ENCODE results near the gene VEPH1.

Gene VEPH1

DNA sequence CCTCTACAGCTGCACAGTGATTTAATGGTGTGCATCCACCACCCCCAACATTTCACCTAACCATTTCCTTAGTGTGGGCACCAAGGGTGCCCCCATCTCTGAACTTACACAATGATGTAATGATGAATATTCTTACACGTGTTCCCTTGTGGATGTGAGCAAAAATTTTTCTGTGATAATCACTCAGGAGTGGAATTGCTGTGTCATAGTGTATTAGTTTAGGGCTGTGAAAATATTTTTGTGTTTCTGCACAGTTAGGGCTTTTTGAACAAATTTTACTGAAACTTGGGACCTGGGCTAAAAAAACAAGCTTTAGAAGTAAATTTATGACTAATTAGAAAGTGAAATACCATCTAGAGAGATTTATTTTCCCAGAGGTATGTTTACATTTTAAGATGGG, 208.7 kb downstream of the VEPH1 start:
- no peak for DNase-seq

DNA sequence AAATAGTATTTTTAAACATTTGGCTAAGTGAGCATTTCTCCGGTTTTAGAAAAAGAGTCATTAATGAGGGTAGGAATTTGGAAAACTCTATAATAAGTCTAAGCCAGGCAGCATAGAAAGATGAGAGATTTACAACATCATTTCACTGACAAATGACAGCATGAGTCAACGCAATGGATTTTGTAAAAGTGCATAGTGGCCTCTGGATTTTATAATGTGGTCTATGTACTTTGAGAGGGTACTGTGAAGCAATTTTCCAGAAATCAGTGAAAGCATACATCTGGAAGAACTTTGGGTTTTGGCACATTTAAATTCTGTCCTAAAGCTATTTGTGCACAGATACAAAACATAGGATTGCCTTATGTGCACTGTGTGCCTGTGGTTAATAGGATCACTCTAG, 212.4 kb downstream of the VEPH1 start:
- DNase-seq, result no peak

DNA sequence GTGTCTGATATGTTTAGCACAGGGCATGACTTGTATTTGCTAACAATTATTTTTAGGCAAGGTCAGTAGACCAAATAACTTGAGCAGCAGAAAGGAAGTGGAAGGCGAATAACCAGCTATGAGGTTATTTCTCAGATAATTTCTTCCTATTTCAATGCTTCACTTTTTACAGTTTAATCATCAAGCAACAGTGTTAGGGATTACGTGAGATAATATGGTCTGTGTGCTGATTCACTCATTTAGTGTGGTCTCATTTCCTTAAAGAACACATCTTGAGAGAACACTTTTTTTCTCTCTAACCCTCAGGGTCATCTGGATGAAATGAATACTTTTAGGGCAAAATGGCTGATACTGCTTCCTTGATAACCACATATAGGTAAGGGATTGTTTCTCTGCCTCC, 217.2 kb downstream of the VEPH1 start:
- DNase-seq, result no peak

DNA sequence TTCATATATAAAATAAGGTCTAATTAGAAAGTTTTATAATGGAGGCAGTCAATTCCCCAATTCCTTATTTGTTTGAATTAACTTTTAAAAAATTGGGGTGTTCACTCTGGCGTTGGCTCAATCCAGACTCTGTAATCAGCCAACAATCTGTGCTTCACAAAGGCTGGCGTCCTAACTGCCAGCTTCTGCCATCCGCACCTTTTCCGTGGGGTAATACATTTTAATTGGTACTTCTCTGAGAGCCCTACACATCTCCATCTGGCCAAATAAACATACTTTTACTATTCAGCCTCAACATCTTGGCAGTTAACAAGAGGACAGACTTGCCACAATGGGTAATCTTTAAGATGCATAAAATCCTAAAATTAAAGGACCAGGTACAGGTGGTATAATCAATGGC, 218.1 kb downstream of the VEPH1 start:
- DNase-seq, result no peak

DNA sequence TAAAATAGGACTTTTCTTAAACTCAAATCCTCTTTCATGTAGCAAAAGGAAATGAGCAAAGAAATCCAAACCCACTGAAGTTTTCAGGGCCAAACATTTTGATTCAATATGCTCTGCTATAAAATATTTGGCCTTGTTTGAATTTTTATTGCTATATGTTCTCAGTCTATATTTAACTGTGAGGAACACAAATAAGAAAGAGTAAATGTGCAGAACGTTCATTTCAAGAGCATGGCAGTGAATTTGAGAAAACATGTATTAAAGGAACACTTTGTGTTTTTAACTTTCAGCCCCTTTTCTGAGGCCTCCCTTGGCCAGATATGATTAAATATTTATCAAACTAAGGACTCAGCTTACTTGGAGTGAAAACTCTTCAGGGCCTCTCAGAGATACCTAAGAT, 218.5 kb downstream of the VEPH1 start:
- DNase-seq, result no peak

DNA sequence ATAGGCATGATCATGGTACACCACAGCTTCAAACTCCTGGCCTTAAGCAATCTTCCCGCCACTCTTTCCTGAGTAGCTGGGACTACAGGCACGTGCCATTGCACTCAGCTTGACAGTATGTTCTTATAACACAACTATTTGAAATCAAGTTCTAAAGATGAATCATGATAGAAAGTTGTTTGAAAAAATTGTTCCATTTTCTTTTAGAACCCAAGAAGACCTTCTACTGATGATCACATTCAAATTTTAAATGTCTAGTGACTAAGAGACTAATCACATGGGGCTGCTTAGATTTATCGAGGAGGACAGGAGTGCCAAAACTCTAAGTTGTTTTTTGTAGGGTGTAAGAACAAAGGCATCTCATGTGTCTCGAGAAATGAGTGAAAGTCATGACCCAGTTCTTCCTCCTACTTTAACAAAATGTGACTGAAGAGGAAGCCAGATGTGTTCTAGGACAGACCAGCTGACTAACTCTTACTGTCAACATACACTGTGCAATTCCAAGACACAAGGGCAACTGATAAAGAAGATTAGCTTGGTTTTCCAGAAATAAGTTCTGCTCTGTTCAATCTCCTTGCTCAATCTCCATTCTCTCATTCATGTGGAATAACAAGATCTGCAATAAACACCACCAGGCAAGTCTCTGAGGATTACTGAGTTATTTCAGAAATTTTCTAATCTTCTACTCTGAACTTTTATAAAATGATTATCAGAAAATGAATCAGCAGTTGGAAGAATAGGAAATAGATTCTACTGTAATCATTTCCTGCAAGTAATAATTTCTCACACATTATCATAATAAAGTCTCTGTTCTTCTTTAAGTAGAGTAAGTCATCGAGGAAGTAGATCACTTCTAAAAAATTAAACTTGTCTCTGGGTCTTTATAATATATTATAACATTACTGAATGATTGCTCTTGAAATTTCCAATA, 220.7 kb downstream of the VEPH1 start:
- no peak for DNase-seq

DNA sequence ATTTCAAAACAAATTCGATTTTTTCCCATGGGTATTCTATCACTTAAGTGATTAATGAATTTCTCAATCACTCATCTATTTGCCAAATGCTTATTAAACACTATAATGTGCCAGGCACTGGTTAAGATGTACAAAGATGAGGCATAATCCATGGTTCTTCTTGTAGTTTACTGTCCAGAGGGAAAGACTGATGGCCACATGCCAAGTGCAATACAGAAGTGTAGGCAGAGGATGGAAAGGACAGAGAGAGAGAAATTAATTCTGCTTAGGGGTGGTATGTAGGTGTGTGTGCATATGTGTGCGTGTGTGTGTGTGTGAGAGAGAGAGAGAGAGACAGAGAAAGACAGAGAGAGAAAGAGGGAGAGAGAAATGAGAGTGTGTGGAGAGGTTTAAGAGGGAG, 222.4 kb downstream of the VEPH1 start:
- no peak for DNase-seq

DNA sequence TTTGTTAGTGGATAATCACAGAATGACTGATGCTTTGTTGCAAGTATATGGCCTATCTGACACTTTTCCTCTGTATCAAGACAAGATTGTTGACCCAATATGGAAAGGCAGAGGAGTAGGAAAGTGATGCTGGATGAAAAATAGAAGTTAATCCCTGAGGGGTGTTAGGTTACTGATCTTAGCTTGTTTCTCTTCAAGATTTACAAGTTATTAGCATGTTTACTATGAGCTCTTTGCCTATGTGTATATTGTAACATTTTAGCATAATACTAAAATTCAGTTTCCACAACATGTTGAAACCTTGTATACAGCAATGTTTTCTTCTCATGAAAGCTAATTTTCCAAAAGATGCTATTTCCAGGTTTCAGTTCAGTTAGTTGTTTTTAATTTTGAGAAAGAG, 222.9 kb downstream of the VEPH1 start:
- DNase-seq, result no peak

DNA sequence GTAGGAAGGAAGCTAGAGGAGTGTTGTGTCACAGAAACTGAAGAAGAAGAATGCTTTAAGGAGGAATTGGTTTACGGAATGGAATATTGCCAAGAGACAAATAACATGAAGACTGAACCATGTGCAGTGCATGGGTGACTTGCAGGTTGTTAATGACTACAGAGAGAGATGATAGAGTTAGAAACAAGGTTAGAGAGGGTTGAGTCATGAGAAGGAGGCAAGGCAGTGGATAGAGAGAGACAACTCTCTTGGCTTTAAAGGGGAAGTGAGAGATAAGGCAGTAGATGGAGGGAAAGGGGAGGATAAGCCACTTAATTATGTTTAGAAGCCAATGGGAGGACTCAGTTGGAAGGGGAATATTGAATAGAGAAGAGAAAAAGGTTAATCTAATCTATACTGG, 224.0 kb downstream of the VEPH1 start:
- DNase-seq, result no peak

DNA sequence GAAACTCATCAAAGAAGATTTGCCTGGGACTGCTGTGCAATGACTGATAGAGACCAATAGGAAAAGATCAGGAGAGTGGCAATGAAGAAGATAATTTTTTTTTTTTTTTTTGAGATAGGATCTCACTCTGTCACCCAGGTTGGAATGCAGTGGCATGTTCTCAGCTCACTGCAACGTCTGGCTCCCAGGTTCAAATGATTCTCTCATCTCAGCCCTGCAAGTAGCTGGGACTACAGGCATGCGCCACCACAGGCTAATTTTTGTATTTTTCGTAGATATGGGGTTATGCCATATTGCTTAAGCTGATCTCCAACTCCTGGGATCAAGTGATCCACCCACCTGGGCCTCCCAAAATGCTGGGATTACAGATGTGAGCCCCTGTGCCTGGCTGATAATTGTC, 226.4 kb downstream of the VEPH1 start:
- DNase-seq, result no peak

DNA sequence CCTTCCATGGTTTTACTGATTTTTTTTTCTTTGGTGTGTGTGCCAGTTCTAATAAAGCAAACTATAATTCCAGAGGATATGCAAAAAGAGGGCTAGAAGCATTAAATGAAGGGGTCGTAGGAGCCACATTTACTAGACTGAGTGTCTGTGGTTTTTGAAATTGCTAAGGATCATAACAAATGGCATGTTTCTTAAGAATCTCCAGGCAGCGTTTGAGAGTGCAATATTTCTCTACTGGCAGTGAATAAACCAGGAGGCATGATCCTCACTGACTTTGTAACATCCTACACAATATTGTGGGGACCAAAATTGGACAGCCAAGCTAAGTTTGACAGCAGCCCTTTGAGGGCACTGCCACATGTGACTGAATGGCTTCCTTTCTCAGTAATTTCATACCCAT, 227.4 kb downstream of the VEPH1 start:
- no peak for DNase-seq

DNA sequence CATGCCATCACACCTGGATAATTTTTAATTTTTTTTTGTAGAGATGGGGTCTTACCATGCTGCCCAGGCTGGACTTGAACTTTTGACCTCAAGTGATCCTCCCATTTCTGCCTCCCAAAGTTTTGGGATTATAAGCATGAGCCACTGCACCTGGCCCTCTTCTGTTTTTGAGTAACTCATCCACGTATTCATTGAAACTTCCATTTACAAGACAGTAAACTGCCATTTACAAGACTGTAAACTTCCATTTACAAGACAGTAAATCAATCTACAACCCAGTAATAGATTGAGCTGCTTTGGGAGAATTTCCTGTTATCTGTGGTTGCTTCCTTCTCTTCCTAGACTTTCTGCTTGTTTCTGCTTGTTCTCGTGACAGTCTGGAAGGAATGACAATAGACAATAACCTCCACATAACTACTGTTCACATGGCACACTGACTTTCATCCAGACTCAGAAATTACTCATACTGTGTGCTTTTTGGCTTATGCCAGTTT, 228.5 kb downstream of the VEPH1 start:
- DNase-seq, result no peak

DNA sequence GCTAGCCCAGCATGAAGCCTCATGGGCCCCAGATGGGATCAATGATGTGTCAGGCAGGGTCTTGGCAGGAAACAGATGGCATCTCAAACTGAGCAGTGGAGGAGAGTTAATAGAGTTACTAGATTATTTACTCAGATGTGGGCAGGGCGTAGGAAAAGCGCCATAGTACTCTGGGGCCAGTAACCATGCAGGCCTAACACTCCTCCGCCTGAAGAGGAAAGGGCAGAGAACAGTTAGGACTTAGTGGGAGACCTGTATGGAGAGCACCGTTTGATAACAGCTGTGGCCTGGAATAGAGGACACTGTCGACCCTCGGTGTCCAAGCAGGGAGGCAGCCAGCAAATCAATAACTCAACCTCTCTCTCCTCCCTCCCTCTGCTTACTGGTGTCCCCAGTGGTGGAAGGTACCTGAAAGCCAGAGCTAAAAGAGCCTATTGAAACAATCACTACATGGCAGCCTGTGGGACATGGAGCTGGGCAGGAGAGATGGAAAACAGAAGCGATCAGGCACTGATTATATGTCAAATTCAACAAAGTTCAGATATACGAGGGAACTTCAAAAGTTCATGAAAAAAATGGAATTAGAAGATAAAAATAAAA, 231.8 kb downstream of the VEPH1 start:
- DNase-seq, result no peak

DNA sequence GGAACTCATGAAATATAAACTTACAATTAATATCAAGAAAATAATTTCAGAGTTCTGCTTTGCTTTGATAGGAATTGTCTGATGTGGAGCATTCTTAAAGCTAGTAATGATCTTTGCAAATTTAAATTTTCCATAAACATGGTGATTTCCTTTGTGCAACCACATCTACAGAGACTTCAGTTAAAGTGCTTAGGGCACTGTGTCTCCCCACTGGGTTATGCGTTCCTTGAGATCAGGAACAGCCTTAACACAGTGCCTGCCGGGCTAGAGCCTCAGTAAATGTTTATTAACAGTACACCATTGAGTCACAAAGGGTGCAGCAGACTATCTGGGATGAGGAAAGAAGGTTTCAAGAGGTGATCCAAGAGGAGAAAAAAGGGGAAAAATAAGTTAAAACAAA, 235.2 kb downstream of the VEPH1 start:
- DNase-seq, result no peak

DNA sequence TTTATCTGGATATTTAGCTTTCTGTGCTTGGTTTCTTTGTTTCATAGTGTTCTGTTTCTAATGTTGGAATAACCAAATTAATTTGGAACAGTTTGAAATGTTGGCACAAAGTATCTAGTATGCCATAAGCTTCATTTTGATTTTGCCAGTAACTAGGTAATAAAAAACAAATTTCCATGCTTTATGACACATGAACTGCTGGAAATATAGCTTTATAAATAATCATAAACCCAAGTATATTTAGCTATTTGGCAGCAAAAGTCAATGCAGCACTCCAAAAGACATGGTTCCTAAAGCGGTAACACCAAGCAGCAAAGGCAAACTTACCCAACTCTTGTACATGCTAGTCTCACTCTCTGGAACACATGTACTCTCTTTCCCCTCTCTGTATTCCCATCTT, 237.3 kb downstream of the VEPH1 start:
- no peak for DNase-seq

DNA sequence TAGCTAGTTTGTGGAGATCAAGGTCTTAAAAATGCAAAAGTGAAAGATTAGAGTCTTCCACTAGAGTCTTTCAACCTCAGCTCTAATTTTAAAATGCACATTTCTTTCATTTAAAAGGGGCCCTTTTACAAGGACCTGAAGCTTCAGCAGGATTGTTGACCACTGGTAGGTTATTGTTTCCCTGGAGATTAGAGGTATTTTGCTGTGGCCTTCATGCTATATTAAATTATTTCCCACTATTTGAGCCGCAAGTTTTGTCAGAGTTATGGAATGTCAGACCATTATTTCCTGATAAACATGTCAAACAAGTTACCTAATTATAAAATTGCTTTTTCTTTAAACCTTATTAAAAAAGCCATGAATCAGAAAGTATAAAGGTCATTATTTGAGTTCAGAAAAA, 240.2 kb downstream of the VEPH1 start:
- no peak for DNase-seq

DNA sequence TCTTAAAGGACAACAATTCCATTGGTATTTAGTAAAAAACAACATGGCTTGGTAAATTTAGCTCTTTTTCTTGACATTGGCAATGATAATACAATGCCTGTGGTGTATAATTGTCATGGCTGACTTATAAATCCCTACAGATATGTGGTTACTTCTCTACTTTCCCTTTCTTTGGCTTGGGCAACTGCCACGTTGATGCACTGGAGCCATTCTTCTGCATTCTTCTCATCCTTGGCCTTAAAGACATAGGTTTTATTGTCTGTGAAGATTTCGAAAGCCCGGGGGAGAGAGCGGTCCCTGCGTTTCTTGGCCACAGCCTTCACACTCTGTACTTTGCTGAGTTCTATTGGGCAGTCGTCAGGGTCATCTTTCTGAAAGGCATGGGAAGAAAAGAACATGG, 242.2 kb downstream of the VEPH1 start:
- no peak for DNase-seq

DNA sequence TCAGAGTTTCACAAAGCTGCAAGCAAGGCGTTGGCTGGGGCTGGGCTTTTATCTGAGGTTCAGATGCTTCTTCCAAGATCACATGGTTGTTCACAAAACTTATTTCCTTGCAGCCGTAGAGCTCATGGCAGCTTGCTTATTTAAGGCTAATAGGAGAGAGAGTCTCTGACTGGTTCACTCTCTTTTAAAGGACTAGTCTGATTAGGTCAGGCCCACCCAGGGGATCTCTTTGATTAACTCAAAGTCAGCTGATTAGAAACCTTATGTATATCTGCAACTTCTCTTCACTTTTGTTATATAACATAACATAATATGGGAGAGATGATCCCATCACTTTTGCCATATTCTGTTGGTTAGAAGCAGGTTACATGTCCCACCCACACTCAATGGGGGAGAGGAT, 243.4 kb downstream of the VEPH1 start:
- DNase-seq, result no peak

DNA sequence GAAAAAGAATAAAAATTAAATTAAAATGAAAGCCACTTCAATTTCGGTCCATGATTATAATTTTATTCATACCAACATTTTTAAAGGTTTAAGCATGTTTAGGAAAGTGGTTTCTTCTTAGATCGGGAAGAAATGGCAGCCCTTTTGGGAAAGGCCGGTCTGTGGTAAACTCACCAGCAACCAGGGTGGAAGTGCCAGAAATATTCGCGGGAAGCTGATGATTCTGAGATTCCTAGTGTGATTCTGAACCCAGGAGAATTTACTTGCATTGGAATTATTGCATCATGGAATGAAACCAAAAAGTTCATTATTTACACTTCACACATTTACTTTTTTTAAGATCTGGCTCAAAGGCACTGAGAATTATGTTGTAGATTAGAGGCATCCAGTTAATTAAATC, 246.1 kb downstream of the VEPH1 start:
- no peak for DNase-seq

DNA sequence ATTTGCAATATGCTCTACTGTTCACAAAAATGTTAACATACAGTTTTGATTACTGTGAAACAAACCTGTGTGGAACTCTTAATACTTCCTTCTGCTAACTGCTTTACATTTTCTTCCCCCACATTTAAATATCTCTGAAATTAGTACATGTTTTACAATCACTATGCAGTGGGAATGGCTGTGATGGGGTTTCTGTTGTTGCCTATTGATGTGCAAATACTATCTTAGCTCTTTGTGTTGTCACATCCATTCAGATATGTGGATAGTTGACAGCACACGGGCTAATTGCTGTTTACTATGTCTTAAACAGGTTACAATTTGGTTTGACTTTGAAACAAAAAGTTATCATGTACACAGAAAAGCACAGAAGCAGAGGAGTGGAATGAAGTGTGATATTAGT, 247.4 kb downstream of the VEPH1 start:
- DNase-seq, result no peak

DNA sequence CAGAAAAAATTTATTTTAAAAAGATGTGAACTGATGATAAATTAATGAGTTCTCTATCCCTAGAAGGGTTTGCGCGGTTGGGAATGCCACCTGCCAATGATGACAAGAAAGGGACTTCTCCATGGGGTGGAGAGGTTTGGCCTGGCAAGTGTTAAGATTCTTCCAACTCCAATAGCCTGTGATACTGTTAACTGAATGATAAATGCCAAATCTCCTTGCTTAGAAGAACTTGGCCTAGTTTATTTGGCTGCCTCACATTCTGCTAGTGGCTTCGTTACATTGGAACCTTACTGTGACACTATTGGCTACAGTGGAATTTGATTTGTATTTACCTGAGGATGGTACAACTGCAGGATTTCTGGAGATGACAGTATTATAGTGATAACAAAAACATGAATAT, 251.5 kb downstream of the VEPH1 start:
- DNase-seq, result no peak

DNA sequence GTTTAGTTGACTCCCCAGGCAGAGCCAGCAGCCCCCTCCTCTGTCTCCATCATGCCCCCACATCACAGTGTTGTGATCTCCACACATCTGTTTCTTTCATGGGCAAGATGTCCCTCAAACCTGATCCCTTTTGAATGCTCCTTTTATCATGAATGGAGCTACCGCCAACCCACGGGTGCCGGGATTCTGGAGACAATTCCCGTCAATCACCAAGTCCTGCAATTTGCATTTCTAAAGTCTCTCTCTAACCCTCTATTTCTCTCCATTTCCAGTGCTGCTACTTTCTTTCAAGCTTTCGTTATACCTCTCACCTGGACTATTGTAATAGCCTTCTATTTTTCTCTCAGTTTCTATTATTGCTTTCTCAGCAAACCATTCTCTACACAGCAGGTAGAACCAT, 253.6 kb downstream of the VEPH1 start:
- no peak for DNase-seq

DNA sequence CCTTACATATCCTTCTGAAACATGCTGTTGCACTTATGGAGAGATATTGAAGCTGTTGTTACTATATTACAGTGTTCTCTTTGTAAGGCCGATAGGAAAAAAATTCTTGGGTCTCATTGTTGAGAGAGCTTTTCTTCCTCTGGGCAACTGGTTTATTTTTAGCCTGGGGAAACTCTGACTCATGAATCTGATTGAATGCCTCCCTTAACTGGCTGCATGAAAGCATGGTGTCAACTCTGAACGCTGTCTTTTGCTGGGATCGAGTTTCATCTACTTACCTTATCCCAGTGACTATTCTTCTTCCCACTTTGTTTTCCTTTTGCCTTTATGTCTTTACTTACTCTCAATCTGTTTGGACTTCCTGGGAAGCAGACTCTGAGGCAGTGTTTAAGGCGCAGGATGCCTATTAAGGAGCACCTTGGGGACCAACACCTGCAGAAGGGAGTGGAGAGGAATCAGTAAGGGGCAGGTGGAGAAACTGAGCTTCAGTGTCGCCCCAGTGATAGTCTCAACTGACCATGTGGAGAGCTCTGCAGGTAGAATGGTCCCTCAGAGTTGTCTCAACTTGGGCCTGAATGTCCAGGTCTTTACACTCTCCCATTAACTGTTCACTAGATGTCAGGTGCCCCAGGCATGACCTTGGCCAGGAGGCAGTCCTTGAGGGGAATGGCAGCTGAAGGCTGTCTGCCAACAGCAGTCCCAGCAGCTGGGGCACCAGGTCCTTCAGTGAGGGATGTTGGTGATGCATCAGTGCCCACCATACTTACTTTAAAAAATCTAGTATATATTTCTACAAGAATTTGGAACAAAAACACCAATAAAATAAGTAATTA, 254.4 kb downstream of the VEPH1 start:
- no peak for DNase-seq

DNA sequence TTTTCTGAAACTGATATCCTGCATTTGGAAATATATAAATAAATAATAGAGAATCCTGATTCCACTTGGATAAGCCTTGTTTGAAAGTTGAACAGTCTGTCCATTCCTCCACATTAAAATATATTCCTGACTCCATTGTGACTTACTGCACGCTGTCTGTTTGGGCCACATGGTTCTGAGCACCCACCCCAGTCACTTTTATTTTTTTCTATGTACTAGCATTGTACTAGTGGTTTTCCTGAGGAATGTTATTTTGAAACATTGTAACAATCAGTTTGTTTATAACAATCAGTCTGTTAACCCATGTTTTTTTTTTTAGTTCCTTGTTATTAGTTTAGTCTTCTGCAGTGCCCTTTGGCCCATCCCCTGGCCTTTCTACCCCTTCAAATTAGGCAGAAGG, 255.8 kb downstream of the VEPH1 start:
- no peak for DNase-seq
